GM21390 (cell line): ENCODE data around the gene GNB1L.

Source experiments
- ATAC-seq: cut with Tn5 transposase; IDR thresholded peaks from one replicate; pipeline ENCODE4 v1.9.1; 2021; ENCODE audit not compliant: unreplicated experiment

GNB1L gene

DNA sequence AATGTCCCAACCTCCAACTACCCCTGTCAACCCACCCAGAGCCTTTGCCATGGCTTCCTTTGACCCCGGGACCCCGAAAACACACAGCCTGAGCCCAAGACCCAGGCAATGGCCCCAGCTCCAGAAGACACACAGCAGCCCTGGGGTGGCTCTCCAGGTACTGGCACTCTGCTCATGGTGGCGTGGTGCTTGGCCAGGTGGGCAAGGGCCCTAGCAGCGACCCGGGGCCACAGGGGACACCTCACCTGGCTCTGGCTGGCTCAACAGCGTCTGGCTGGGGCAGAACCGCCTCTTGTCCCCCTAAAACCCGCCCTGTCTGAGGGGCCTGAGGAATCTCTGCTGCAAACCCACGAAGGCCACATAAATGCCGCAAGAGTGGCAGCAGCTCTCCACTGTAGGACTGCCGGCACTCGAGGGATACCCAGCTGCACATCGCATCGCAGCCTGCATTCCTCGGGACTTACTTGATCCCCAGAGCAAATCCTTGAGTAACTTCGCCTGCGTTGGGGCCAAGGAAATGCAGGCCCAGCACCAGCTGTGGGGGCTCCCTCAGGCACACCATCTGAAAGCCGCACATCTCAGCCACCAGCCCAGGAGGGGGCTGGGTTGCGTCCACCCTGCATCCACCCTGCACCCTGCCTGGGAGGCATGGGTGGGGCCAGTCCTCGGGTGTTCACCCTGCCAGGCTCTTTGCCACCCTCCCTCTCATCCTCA lies 23.1 kb upstream of the GNB1L start:
- ATAC-seq = no peak

DNA sequence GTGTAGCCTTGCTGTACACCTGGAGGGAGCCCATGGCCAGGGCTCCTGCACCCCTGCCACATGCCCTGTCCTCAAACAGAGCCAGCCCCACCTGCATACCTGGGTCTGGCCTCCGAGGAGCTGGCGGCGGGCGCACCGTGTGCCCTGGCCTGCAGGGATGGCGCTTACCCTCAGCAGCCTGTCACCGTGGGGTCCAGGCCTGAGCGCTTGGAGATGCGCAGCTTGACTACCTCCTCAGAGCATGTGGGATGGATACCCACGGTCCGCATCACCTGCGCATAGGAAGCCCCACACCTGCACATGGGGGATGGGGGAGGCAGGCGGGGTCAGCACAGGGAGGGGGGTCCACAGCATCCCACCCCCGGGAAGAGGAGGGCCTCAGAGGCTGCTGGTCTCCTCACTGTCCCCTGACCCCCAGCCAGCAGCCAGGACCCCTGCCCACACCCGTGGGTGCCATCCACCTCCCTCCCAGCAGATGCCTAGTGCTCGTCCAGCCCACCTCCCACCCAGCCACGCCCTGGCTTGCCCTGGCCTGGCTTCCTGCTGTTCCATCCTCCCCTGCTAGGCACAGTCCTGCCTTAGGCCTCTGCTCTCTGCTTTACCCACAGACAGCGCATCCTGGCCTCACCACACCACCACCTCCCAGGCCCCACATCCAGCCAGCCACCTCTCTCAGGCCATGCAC lies 22.4 kb upstream of the GNB1L start:
- no peak for ATAC-seq

DNA sequence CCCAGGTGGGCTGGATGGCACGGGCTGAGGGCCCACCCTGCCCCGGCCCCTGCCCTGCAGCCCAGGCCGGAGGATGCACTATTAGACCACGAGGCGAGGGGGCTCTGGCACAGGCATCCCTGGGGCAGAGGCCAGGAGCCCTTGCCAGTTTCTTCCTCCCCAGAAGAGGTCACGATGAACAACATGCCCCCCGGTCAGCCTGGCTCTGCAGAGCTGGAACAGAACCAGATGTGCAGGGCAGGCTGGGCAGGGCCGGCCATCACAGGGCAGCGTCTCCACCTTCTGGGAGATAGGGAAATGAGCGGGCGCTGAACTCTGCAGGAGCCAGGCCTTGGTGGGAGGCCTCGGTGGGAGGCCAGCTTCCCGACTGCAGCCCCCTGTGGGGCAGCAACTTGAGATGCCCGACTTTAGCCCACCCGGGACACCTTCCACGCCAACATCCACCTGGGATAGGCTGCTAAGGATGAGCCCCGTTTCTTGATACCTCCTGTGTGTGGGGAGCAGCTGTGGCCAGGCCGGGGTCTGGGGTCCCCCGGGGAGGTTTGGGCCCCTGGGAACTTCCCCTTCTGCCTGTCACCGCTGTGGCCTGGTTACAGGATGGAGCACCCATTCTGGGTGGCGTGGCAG lies 21.8 kb upstream of the GNB1L start:
- no peak for ATAC-seq

DNA sequence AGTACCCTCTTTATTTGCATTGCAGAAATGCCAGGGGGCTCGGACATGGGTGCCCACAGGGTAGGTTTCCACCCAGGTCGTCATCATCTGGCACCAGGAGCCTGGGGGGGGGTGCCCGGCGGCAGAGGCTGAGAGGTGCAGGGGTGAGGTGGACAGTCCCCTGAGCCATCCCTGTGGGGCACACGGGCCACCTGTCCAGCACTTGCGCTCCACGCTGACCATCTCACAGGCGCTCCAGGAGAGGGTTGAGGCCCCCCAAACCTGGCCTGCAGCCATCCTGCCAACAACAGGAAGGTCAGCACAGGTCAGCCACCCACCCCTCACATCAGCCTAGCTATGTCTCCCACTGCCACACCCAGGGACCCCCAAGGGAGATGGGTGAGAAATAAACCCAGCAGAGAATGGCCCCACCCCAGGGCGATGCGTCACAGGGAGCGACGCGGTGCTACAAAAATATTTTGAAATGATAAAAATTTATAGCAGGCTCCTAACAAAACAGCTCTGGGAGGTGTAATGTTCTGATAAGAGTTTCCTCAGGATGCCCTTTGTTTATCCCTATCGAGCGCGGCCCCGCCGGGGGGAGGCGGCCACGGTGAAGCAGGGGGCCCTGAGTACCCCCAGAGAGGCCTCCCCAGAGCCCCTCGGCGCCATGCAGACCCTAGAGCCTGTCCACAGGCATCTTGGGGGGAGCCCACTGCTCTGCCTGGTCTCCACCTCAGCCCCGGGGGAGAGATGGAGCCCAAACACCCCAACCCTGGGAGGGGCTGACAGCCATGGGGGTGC lies 21.0 kb upstream of the GNB1L start:
- no peak for ATAC-seq

DNA sequence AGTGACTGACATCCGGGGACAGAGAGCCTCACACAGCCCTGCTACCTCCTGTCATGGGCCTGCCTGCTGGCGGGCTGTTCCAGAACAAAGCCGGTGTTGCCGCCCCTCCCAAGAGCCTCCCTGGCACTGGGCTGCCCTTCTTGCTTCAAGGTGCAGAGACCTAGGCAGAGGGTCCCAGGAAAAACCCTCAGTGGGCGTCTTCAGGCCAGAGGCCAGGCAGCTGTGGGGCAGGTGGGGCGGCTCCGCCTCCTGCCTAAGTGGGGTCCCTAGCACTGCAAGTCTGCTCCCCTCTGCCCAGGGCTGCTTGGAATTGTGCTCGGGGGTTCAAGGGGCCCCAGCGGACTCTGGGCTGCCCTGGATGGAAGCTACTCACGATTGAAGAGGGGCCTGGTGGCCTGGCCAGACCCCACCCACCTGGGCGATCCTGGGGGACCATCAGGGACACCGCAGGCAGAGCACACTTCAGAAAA lies 20.4 kb upstream of the GNB1L start:
- no peak for ATAC-seq

DNA sequence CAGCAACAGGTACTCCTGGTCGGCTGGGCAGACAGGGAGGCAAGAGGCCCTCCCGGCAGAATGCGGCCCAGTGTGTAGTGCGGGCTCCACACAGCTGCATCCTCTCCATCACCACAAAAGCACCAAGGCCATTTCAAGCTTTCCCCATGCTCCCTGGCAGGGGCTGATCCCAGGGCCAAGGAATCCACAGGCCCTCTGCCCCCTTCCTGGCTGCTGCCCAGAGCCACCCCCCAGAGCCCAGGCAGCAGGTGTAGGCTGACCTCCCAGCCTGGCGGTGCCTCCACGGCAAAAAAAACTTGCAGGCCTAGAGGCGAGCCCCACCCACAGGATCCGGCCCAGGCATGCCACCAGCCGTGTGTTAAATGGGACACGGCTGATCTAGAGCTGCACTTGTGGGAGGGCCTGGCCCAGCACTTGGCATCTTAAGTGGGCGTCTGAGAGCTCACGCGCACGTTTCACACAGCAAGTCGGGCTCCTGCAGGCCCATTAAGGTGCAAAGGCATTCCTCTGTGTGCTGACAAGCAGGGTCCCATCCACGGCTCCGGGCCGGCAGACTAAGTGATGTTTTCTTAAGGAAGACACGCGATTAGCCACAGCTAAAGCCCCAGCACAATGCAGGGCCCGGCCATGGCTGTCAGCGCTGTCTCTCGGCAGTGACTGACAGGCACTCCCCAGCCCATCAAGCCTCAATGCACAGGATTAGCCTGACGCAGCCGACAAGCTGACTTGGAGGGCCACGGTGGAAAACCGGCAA lies 19.8 kb upstream of the GNB1L start:
- no peak for ATAC-seq

DNA sequence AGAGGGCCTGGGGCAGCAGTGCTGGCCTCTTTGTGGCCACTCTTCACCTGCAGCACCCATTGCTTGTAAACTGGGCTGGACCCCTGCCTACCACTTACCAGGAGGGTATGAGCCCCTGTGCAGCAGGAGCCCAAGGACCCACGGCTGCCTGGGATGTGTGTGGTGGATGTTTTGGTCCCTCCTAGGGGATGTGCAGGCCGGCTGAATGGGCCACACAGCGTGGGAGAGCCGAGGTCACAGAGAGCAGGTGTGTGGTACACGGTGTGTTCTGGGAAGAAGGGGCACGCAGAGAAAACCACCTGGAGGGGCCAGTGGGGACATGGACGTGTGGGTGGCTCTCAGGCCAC lies 19.3 kb upstream of the GNB1L start:
- no peak for ATAC-seq

DNA sequence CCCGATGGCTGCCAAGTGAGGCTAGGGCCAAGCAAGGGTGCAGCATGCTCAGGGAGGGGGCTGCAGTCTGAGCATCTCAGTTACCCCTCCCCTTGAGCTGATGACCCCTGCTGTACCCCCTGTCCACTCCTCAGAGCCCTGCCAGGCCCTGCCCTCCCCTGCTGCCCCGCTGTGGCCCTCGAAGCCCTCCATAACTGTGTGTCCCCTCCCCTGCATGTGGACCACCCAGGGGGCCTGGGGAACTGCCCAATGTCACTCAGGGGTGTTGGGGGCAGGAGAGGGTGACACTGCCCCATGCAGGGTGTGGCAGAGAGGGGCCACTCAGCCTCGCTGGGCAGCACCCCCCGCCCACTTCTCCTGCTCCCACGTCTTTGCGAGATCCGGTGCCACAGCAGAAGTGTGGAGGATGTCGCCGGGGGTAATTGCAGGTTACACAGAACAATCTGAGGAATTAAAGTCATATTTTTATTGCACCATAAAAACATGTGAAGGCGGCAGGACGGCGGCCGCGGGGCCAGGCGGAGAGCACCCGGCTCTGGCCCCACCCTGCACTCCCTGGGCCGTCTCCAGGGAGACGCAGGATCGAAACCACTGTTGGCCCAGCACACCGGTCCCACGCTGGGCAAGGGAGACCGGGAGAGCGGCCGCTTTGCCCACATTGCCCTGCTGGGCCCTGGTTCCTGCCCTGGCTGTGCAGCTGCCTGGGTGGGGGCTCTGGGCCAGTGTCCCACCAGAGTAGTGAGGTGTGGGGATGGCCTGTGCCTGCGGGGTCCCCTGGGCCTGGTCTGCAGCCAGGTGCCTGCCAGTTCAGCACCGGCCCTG lies 18.7 kb upstream of the GNB1L start:
- no peak for ATAC-seq

DNA sequence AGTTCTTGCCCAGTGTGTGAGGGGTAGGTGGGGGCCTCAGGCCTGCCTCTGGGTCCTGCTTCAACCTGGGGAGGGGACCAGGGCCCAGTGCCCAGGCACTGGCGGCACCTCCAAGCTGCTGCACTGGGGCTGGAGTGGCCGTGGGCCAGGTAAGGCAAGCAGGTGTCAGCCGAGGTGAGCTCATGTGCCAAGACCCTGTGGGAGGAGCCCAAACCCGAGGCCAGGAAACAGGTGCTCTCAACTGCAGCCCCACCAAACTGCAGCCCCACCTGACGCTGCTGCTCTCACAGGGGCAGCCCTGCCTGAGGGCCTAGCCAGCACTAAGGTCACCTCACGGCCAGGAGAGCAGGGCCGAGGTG lies 18.1 kb upstream of the GNB1L start:
- ATAC-seq = no peak

DNA sequence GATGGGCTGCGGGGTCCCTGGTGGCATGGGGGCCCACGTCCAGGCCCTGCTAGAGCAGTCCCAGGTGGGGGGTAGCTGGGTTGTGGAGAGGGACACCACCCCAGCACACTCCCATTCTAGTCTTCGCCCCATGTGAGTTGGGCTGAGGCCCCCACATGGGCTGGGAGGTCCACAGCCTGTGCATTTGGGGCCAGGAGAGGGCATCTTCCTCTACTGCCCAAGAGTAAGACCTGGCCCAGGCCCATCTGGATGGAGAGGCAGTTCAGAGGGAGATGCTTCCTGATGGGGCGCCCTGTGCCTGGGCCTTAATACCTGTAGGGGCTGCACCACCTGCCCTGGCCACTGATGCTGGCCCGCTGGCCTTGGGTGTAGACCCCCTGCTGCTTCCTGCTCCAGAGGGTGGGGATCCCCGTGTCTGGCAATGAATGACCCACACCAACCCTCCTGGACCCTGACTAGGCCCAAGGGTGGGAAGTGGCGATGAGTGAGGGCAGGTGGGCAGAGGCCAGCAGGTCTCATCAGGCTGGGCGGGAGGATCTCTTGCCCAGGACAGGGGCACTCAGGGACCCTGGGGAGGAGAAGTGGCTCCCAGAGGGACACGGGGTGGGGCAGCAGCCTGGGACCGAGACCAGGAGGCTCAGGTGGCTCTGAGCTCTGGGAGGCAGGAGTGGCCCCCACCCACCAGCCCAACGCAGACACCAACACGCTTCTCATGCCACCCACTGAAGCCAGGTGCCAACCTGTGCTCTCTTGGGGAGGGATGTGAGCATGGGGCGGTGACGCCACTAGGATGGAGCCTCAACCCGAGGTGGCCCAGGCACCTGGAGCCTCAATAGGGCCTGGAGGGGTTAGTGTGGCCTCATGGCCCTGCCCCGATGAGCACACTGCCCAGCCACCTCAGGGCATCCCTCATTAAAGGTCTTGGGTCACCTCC lies 17.4 kb upstream of the GNB1L start:
- no peak for ATAC-seq

DNA sequence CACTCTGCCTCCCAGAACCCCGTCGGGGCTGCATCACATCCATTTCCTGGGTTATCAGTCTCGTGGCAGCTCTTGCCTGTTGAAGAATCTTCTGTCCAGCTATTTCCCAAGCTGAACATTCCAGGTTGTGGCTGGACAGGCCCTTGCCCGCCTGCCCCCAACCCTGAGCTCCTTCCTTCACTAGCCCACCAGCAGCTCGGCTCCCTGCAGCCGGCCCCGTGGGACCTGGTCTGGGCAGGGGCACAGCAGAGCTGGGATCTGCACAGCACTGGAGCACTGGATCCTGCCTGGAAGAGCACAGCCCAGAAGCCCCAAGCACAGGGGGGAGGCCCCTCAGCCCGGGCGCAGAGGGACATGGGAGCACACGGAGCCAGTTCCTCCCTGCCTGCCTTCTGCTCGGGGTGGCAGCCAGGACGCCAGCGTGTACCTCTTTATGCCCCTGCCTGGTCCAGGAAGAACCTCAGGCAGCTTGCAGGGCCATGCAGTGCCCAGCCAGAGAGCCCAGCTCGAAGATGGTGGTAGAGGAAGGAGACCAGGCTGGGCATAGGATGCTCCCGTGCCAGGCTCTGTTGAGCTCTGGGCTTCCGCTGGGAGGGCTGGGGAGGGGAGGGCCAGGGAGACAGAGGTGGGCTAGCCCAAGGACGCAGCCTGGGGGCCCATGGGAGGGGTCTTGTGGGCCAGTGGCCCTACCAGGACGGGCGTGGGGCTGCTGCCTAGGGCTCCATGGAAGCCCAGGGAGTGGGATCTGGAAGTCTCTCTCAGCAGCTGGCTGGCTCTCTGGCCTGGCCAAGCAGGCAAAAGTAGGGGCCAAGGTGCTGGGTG lies 16.6 kb upstream of the GNB1L start:
- ATAC-seq = no peak

DNA sequence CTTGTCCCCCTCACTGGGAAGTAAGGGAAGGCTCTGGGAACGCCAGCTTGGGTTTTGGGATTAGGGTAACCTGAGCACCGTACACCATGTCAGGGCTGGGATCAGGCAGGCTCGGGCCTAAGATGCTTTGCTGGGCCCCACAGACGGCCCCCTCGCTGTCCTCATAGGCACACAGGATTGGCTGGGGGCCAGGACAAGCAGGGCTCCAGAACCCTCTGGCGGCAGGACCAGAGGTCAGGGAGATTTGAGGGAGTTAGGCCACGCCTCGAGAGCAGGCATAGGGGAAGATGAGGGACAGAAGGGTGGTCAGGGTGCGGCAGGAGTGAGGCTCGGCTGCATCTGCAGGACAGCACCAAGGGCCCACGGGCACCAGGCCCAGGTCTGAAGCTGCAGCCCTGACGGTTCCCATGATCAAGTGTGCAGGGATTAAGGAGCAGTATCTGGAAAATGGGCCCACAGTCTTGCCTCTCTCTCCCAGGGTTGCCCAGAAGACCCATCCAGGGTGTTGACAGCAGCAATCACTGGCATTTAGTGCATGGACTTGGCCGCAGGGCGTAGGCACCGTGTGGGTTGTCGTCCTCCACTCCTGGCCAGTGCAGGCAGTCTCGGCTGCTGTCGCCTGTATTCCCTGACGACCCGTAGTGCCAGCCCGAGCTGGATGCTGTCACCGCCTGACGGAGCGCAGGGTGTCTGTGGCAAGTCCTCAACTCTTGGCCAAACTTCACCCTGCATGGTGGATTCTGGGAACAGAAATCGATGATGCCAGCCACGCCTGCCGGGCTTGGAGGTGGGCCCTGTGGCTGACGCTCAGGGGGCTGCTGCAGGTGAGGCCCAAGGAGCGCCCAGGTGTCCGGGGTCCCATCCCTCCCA lies 15.7 kb upstream of the GNB1L start:
- no peak for ATAC-seq

DNA sequence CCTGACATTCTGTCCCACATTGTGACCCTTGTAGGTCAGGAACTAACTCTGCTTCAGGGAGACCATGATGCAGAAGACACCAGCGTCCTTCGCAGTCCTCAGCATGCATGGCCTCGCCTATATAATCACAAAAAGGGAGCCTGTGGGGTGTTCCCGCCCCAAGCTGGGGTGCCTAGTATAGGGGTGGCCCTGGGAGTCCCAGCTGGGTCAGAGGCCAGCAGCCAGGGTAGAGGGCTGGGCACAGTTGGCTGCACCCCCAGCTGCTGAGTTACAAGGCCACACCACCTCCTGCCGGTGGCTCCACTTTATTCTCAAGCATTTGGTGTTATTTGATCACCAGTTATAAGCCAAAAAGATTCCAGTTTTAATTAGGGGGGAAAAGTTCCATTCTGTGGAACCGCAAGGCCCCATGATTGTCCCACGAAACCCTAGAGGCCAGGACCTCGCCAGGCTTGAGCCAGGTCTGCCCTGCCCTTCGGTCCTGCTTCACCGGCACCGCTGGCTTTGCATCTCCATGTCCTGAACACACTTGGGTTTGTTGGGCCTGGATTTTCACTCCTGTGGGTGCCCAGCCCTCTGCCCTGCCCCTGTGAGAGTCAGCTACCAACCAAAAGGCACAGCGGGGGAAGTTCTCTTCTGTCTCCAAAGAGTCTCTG lies 15.0 kb upstream of the GNB1L start:
- no peak for ATAC-seq

DNA sequence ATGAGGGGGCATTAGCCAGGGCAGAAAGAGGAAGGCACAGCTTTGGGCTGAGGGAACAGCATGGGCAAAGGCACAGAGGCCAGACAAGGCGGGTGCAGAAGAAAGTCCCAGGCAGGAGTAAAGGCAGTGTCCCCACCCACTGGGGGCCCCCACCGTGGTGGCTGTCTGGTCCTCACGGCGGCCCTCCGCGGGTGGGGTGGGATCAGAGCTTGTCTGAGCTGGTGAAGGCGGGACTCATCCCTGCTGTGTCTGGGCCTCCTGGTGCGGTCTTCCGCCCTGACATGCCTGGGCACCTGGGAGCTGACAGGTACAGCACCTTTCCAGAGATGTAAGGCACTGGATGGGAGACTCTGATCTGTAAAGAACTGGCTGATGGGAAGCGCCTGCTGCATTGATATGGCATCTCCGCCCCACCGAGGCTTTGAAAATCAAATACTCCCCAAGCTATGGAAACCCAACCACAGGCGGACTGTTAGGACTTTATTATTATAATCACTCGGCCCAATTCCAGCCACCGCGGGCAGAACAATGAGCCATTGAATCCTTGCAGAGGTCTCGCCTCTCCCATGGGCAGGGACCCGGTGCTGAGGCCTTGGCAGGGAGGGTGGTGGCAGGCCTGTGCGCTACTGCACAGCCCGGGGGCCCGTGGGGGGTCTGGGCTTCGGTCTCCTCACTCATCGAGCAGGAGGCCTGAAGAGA lies 14.2 kb upstream of the GNB1L start:
- ATAC-seq = no peak

DNA sequence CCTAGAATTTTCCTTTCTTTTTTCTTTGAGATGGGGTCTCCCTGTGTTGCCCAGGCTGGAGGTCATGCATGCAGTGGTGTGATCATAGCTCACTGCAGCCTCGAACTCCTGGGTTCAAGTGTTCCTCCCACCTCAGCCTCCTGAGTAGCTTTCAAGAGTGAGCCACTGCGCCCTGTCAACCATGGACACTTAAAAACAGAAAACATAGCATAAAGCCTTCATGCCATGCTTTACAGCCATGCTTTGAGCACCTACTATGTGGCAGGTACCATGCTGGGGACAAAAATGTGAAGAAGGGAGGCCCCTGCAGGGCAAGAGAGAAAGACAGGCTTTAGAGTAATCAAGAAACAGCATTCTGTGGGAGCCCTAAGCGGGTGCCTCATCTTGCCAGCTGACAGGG lies 13.7 kb upstream of the GNB1L start:
- no peak for ATAC-seq

DNA sequence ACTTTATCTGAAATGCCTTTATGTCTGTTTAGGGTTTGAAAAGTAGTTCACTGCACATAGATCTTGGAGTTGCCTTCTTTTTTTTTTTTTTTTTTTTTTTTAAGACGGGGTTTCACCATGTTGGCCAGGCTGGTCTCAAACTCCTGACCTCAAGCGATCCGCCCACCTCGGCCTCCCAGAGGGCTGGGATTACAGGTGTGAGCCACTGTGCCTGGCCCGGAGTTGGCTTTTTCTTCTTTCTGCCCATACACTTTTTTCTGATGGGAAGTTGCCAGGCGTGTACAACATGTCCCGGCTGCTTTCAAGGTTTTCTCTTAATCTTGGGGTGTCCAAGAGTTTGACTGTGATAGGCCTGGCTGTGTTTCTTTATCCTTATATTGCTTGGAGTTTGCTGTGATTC lies 12.9 kb upstream of the GNB1L start:
- no peak for ATAC-seq
